Measurements from ENCODE around the gene ALG3.
"Not testable (repeated sequence)": the region's sequence is repeated elsewhere in the genome, so short reads cannot be mapped to it uniquely, and the experiment has no call there.

Gene ALG3

DNA sequence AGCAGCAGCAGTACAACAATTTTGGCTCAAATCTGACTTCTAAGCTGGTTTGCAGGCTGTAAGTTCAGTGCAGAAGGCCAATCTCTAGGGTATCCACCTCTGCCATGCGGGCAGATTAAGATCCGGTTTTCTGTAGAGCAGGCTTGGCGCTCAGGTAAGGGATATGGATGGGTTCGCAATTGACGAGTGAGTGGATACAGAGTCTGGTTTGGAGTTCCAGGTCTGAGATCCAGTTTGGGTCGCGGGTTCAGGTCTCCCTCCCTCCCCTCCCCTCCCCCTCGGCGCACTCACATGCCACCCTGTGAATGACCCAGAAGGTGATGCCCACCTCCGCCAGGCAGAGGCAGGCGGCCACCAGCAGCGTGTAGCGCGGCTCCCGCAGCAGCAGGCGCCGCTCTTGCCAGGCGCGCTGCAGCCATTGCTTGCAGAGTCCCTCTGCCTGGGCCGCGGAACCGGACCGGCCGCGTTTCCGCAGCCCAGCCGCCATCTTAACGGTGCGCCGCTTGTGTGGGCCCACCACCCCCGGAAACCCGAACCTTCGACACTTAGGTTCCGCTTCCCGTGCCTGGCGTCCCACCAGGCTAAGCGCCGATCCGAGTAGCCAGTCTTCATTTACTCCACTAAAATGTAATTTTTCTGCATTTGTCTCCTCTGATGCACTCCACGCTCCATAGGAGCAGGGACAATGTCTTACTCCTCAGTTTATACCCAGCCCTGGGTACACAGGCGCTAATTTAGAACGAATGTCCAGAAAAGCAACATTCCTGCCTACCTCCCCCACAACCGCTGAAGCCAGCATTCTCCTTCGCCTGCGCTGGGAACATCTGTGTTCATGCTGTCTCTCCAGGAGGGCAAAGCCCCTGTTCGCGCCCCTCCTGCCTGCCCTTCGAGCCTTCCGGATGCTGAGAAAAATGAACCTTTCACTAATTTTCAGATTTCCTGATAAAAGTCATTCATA is at the start of gene ALG3:
TSS of gene ALG3 (minus strand) at position 509 of the 958 bp plus-strand sequence. CDS start at position 487, 22 bp downstream.
- DNase-seq = peak; percentile 60 to 84 (median 70)

DNA sequence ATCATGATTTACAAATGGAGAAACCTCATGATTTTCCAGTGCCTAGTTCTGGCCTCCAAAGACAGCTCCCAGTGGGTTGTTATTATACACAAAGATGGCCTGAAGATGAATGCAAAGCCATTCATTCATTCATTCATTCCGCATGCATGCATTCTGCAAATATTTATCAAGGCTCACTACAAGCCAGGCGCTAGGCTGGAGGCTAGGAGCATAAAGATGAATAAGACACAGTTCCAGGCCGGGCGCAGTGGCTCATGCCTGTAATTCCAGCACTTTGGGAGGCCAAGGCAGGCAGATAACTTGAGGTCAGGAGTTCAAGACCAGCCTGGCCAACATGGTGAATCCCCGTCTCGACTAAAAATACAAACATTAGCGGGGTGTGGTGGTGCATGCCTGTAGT is 47.9 kb upstream of the ALG3 start:
- no peak for DNase-seq

DNA sequence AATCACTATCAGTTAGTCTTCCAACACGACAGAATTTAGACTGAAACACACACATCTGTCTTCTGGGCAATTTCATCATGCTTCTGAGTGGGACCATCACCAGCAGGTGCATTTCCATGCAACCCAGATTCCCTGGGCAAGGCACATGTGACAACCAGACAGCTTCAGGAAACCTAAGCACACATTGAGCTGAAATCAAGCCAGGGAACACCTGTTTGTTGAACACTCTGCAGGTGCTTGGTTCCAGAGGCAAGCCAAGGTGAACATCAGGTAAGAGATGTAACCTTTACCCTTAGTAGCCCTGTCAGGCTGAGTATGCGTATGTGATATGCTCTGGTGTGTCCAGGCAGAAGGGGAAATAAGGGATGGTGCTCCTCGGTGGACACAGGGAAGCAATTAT is 47.0 kb upstream of the ALG3 start:
- DNase-seq = no peak

DNA sequence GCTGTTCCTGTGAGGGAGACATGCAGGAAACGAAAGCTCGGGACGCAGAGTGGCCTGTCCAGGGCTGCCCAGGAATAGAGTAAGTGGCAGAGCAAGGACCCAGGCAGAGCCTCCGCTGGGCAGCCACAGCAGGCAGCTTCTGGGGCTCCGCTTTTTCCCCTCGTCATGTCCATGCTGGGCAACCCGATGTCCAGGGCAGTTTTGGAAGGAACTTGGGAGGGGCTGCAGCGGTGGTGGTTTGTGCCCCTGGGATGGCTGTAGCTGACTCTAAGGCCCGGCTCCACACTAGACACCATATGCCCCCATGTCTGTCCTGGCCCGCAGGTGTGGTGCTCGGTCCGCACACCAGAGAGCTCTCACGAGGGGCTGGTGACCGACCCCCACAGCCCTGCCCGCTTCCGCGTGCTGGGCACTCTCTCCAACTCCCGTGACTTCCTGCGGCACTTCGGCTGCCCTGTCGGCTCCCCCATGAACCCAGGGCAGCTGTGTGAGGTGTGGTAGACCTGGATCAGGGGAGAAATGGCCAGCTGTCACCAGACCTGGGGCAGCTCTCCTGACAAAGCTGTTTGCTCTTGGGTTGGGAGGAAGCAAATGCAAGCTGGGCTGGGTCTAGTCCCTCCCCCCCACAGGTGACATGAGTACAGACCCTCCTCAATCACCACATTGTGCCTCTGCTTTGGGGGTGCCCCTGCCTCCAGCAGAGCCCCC is 43.1 kb upstream of the ALG3 start:
- DNase-seq = no peak

DNA sequence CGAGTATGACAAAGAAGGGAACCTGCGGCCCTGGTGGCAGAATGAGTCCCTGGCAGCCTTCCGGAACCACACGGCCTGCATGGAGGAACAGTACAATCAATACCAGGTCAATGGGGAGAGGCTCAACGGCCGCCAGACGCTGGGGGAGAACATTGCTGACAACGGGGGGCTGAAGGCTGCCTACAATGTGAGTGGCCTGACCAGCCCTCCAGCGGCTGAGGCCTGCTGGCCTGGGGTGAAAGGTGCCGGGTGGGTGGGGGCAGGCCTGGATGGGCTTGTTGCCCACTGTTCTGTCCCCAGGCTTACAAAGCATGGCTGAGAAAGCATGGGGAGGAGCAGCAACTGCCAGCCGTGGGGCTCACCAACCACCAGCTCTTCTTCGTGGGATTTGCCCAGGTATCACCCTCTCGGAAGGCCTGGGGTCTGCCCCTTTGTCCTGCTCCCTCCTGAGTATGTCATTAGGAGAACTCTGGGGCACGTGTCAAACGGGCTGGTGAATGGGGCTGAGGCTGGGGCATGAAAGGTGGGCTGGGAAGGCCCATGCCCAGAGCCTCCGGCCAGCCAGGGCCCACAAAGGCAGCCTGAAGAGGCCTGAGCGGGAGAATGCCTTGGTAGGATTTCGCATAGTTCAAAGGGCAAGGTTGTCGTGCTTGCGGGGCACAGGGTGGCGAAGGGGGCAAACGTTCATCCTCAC is 42.4 kb upstream of the ALG3 start:
- DNase-seq = no peak

DNA sequence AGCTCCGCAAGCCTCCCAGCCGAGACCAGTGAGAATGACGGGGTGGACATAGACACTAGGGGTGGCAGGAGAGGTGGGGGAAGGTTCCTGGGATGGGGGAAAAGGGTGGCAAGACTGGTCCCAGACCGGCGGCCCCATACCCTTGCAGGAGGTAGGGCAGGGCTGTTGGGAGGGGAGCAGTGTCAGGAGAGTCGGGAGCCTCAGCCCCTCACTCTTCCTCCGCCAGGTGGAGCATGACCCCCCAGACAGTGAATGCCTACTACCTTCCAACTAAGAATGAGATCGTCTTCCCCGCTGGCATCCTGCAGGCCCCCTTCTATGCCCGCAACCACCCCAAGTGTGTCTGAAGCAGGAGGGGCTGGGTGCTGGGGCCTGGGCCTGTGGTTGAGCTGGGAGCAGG is 41.6 kb upstream of the ALG3 start:
- no peak for DNase-seq

DNA sequence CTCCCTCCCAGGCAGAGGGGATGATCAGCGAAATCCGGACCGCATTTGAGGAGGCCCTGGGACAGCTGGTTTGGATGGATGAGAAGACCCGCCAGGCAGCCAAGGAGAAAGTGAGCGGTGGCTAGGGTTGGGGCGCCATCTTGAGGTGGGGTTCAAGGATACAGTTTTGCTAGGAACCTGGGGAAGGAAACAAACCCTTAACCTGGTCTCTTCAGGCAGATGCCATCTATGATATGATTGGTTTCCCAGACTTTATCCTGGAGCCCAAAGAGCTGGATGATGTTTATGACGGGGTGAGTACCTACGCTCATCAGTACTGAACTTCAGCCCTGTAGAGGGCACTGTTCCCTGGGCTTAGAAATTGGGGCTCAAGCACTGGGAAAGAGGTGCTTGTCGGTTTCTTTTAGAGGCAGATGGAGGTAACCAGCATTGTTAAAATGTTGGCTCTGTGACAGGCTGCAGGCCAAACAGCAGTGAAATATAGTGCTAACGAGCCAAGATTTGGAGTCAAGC is 40.7 kb upstream of the ALG3 start:
- DNase-seq = peak; percentile 19 to 59 (median 30)

DNA sequence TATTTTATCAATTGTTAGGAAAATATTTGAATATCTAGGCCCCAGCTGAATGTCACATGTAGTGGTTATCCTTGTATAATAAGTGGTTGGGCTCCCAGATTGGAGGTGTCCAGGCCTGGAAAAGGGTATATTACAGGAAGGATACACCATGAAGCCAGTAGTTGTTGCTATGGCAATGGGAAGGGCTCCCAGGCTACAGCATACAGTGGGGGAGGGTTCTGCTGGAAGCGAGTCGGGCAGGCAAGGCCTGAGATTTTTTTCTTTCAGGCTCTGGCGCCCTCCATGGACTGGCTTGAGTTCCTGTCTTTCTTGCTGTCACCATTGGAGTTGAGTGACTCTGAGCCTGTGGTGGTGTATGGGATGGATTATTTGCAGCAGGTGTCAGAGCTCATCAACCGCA is 35.9 kb upstream of the ALG3 start:
- no peak for DNase-seq

DNA sequence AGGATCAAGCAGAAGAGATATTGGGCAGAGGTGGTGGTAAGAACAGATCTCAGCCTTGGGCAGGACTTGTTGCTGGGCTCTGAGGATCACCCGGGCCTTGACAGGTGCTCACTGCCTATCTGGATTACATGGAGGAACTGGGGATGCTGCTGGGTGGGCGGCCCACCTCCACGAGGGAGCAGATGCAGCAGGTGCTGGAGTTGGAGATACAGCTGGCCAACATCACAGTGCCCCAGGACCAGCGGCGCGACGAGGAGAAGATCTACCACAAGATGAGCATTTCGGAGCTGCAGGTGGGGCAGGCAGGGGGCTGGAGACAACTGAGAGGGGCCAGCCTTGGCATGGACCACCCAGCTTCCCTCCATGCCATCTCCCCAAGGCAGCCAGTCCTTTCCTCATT is 34.9 kb upstream of the ALG3 start:
- no peak for DNase-seq

DNA sequence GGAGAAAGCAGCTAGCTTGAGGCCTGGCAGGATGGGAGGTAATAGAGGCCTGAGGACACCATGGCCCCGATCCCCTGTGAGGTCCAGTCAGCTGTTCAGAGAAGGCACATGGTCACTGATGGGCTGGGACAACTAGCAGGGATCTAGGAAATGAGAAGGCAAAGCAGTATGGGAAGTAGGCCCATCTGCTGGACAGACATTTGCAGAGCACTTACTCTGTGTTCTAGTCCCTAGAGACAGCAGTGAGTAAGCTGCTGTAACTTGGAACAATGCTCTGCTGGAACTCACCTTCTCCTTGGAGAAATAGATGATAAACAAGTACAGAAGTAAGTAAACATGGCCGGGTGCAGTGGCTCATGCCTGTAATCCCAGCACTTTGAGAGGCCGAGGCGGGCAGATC is 34.2 kb upstream of the ALG3 start:
- no peak for DNase-seq

DNA sequence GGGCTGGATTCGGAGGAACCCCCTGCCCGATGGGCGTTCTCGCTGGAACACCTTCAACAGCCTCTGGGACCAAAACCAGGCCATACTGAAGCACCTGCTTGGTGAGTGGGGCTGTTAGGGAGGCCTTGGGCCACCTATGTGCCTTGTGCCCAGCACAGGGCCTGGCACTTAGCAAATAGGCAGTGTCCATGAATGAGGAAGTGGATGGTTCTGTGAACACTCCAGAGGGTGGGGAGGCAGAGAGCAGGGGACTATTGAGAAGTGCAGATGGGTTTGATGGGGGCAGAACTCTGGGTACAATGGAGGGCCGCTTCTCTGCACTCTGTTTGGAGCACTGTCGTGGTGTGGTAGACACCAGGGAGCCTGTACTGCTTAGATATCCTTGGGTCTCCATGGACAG is 28.6 kb upstream of the ALG3 start:
- no peak for DNase-seq

DNA sequence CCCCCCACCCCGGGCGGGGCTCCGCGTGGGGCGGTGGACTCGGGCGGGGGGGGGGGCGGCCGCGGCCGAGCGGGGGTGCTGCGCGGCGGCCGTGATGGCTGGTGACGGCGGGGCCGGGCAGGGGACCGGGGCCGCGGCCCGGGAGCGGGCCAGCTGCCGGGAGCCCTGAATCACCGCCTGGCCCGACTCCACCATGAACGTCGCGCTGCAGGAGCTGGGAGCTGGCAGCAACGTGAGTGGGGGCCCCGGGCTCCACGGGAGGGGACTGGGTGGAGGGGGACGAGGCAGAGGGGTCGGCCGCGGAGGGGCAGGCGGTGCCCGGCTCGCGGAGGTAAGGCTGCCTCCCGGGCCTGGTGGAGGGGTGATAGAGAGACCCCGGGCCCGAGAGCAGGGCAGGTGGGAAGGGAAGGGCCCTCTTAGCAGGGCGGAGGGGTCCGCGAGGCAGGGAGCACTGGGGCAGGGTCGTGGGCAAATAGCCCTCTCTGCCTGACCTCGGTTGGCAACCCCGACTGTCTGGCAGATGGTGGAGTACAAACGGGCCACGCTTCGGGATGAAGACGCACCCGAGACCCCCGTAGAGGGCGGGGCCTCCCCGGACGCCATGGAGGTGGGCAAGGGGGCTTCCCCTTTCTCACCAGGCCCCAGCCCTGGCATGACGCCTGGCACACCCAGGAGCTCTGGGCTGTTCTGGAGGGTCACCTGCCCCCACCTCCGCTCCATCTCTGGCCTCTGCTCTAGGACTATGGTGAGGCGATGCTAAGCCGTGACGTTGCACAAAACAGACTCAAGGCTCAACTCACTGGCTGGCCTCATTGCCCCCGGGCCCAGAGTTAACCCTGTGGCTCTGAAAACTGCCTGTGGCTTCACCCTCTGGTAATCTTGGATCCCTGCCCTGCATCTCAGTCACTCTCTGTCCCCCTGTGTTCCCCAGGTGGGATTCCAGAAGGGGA is 27.5 kb upstream of the ALG3 start, which contains the start of gene ECE2:
TSS of gene ECE2 (plus strand) at position 62 of the 950 bp plus-strand sequence. CDS start at position 194, 132 bp downstream.
- no peak for DNase-seq

DNA sequence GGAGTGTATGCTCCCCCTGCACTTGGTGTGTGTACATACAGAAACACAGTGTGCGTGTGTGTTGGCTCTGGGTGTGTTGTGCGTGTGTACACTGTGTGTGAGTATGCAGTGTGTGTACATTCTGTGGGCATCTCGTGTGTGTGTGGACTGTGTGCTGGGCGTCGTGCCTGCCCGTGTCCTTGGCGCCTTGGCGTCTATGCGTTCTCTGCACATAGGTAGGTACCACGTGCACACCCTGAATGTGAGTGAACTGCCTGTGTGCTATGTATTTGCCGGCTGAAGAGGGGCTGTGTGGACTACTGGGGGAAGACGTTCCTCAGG is 26.6 kb upstream of the ALG3 start:
- DNase-seq = no peak

DNA sequence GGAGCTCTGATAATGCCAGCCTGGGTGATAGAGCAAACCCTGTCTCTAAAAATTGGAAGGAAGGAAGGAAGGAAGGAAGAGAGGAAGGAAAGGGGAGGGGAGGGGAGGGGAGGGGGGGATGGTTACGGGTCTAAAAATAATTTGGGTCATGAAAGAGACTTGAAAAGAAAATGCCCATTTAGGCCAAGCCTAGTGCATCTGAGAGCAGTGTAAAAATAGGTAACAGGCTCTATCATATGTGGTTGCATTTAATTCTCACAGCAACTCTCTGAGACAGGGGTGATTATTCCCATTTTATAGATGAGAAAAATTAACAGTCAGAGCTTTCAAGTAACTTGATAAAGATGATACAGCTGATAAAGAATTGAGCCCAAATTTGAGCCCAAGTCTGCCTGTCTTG is 23.5 kb upstream of the ALG3 start:
- DNase-seq = no peak

DNA sequence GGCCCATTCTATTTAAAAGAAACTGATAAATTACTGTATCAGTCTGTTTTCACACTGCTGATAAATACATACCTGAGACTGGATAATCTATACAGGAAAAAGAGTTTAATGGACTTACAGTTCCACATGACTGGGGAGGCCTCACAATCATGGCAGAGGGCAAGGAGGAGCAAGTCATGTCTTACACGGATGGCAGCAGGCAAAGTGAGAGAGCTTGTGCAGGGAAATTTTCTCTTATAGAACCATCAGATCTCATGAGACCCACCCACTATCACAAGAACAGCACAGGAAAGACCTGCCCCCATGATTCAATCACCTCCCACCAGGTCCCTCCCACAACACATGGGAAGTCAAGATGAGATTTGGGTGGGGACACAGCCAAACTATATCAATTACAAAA is 18.5 kb upstream of the ALG3 start:
- not testable (repeated sequence) for DNase-seq

DNA sequence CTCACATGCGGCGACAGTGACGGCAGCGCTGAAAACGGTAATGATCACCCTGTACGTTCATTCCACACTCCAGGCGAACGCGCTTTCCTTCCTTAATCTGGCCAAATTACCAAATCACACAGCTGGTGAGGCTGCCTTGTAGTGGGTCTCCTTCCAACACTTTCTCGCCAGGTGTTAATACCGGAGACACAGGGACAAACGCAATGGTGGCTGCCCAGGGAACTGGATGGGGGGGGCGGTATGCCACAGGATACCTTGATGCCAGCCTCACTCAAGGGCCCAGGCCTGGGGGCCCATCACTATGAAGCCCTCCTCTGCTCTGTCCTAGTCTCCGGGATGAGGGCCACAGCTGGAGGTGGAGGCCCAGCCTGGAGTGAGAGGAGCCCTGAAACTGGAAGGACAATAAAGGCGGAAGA is 14.0 kb upstream of the ALG3 start:
- no peak for DNase-seq

DNA sequence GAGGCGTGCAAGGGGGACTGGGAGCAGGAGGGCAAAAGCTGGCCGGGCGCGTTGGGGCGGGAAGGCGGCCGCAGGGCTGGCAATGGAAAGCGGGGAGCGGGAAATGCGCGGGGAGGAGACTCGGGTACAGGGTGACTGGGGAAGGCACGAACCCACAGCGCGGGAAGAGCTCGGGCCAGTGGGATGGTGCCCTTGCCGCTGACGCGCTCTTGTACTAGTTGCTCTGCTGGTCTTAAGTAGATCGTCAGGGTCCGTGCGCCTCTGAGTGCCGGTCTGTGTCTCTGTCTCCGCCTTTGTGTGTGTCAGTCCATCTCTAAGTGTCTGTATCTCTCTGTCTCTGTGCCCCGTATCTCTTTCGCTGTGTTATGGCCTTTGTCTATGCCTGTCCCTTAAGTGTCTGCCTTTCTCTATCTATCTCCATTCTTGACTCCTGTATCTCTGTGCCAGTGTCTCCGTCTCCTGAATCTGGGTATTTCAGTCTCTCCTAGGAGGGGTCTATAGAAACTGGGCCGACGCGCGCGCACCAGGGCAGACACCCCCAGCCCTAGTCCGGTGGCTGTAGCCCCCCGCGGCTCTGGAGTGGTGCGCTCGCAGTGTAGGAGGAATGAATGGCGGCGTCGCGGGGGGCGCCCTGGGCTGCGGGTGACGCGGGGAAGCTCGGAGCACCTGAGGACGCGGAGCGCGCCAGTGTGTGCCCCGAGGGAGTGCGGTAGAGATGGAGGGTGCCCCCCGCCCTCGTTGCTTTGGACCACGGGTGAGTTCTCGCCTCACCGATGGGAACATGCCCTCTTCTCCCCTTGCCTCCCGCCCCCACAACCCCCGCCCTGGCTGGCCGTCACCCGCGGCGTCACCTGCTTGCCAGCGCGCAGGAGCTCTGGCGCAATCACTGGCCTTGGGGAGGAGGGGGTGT is 13.3 kb upstream of the ALG3 start:
- no peak for DNase-seq

DNA sequence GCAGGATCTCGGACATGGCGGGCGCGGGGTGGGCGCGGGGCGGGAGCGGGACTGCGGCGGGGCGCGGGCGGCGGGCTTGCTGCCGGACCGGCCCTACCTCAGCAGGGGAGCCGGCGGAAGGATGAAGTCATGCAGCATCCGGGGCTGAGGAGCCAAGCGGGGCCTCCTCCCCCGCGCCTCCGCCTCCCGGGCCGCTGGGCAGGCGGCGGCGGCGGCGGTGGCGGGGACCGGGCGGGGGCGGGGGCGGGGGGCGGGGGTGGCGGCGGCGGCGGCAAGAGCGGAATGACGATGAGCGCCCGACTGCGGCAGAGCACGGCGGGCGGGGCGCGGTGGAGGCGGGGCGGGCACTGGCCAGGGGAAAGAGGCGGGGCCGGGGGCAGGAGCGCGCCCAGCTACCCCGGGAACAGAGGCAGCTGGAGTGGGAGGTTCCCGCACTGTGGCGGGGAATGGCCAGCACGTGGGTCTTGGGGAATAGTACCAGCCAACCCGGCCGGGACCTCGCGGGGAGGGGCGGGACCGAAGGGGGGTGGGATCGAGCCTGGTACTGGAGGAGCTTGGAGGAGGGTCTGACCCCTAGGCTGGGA is 12.6 kb upstream of the ALG3 start, which contains the start of gene CAMK2N2:
TSS of gene CAMK2N2 (minus strand) at position 284 of the 584 bp plus-strand sequence. CDS start at position 16, 268 bp downstream.
- peak in 2 of 4 experiments; percentile 14 to 16 for DNase-seq

DNA sequence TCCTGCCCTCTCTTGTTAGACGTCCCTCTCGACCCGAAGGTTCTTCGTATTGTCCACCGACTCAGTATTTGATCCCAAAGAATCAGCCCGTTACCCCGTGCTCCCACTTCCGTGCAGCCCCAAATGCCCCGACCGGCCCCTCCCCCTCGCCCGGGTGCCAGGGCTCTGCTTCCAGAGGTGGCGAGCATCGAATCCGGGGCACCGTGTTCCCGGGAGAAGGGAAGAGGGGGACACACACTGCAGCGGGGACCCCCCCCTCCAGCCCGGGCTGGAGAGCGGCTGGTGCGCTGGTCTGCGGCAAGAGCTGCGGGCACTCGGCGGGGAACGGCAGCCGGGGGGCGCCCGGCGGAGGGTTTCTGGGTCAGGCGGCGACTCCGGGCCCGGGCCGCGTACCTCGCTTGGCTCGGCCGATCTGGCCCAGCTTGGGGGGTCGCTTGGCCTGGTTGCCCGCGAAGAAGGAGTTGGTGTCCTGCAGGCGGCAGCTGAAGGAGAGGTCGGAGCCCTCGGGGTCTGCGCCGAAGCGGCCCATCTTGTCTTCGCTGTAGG is 12.0 kb upstream of the ALG3 start:
- no peak for DNase-seq
